Gastroesophageal sphincter (tissue), 4 donors: ENCODE measurements around the gene PDE8B. TPM values are rescaled to one million over a fixed set of nuclear protein-coding genes. Genes with fewer than 3 reads are reported as not detected.

Experiments used
- ATAC-seq: fragments of 150-250 bp; one replicate; pipeline ENCODE4 v1.9.1; 2016; ENCODE audit warnings: mild to moderate bottlenecking, moderate library complexity
- H3K27ac ChIP-seq, 4 donors: fragments of 200-600 bp; sonication (generic) in 3 of 4; 1 replicate in 3 of 4; 2 replicates in 1 of 4; pipeline ENCODE4 v1.5.1; 2016 to 2019
- H3K27me3 ChIP-seq: fragments of 200-600 bp; sonication (generic); one replicate; pipeline ENCODE4 v1.5.1; 2019
- H3K36me3 ChIP-seq, 2 donors: fragments of 200-600 bp; sonication (generic); one replicate each; pipeline ENCODE4 v1.5.1; 2019; ENCODE audit warnings: control low read depth in 1 of 2
- H3K4me1 ChIP-seq, 3 donors: fragments of 200-600 bp; sonication (generic); 1 replicate in 2 of 3; 2 replicates in 1 of 3; pipeline ENCODE4 v1.5.1; 2016 to 2019; ENCODE audit warnings: control low read depth in 2 of 3
- H3K4me3 ChIP-seq, 2 donors: fragments of 200-600 bp; sonication (generic); one replicate each; pipeline ENCODE4 v1.5.1; 2019; ENCODE audit warnings: mild to moderate bottlenecking in 1 of 2, moderate library complexity in 1 of 2
- H3K9me3 ChIP-seq, 3 donors: fragments of 200-600 bp; sonication (generic); one replicate each; pipeline ENCODE4 v1.5.1; 2017 to 2019; ENCODE audit warnings: control low read depth in 2 of 3
- CTCF ChIP-seq, 4 experiments: fragments of 200-600 bp in 2 of 4; fragments of 450-650 bp in 2 of 4; sonication (generic) in 1 of 4; IDR thresholded peaks; one replicate each; pipeline ENCODE4 v1.5.1; 2017 to 2019; ENCODE audit warnings: antibody characterized with exemption in 4 of 4, mild to moderate bottlenecking in 2 of 4, moderate library complexity in 2 of 4
- EP300 ChIP-seq: sonication (generic); formaldehyde crosslinking; IDR thresholded peaks from one replicate; pipeline ENCODE4 v1.6.1; 2017; ENCODE audit warnings: antibody characterized with exemption, mild to moderate bottlenecking
- POLR2A ChIP-seq, 2 donors: fragments of 450-650 bp; IDR thresholded peaks; one replicate each; pipeline ENCODE4 v1.6.1; 2017; ENCODE audit warnings: antibody characterized with exemption in 2 of 2, mild to moderate bottlenecking in 2 of 2, moderate library complexity in 1 of 2
- POLR2AphosphoS5 ChIP-seq: sonication (generic); formaldehyde crosslinking; IDR thresholded peaks from one replicate; pipeline ENCODE4 v1.6.1; 2017; ENCODE audit warnings: antibody characterized with exemption
- WGBS, 2 donors: methylation state at CpG; one replicate each; pipeline ENCODE4 v1.1.5; 2018; ENCODE audit warnings: low coverage in 1 of 2; 5-methylcytosine and 5-hydroxymethylcytosine counted together
- total RNA-seq, 4 donors: library from RNA; depleted of rRNA; stranded (reverse); fragments of >200 nt; gene quantifications; one replicate each; pipeline ENCODE4 v1.1.0, GENCODE V29; 2016

Gene PDE8B
- total RNA-seq, 4 donors from 2014 or later: 0.96 to 11.0 (median 2.3) TPM

GRCh38 chr5:77424921-77425320 lies 214.4 kb downstream of the PDE8B start:
- 70 to 100% methylated on average over 2 of the region's 2 CpGs for WGBS, 2 donors
- peaks cover 6 to 39% (median 7%) of the 10 kb centered on the region in 3 donors for H3K4me1 ChIP-seq
- no peak for ATAC-seq
- TF ChIP-seq CTCF (IDR thresholded peaks at IDR 0.05) (no peak), POLR2AphosphoS5 (no peak), POLR2A (IDR thresholded peaks at IDR 0.05) (no peak), EP300 (no peak)
- H3K36me3 ChIP-seq: peaks cover 0 to 20% of the 10 kb centered on the region in 2 donors
- H3K9me3 ChIP-seq: no peaks in the 10 kb centered on the region
- H3K27ac ChIP-seq: no peak overlapping the region
- H3K27me3 ChIP-seq: no peaks in the 10 kb centered on the region
- no peak overlapping the region for H3K4me3 ChIP-seq

- TF ChIP-seq POLR2A (IDR thresholded peaks at IDR 0.05) (no peak), CTCF (IDR thresholded peaks at IDR 0.05) (no peak), EP300 (no peak), POLR2AphosphoS5 (no peak)
- Histone ChIP-seq H3K36me3 (peaks cover 0 to 22% of the 10 kb centered on the region in 2 donors), H3K9me3 (no peaks in the 10 kb centered on the region), H3K4me1 (peaks cover 6 to 39% (median 7%) of the 10 kb centered on the region in 3 donors), H3K4me3 (no peak overlapping the region), H3K27ac (no peak overlapping the region), H3K27me3 (no peaks in the 10 kb centered on the region)
- WGBS, 2 donors: 71 to 86% methylated on average over 3 to 4 of the region's 5 CpGs
- ATAC-seq: peak; percentile 68
Measured at GRCh38 chr5:77425420-77425819, 214.9 kb downstream of the PDE8B start.

DNA sequence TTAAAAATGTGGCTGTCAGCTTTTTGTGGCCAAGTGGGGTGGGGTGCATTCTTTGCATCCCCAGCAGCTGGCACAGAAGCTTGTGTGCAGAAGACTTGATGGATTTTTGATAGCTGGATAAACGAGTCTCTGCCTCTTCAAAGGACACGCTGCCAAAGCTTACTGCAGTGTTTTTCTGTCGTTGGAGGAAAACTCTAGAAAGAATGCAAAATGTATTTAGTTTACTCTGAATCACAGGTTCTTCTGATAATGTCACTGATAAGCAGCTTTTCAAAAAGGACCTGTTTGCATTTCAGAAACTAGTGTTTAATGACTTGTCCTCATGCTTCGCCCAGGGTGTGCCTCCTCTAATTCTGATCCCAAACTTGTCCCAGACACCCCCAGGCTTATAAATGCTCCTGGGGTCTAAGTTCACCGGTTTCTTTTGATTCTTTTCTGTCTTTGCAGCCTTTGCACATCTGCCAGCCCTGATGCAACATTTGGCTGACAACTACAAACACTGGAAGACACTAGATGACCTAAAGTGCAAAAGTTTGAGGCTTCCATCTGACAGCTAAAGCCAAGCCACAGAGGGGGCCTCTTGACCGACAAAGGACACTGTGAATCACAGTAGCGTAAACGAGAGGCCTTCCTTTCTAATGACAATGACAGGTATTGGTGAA lies 215.6 kb downstream of the PDE8B start:
- Histone ChIP-seq H3K27ac (no peak overlapping the region), H3K4me3 (no peak overlapping the region), H3K9me3 (no peaks in the 10 kb centered on the region), H3K4me1 (peaks cover 6 to 39% (median 7%) of the 10 kb centered on the region in 3 donors), H3K36me3 (peaks cover 0 to 29% of the 10 kb centered on the region in 2 donors), H3K27me3 (no peaks in the 10 kb centered on the region)
- TF ChIP-seq CTCF (IDR thresholded peaks at IDR 0.05) (no peak), POLR2A (IDR thresholded peaks at IDR 0.05) (no peak)
- ATAC-seq: peak; percentile 17
- WGBS, 2 donors: 41 to 80% methylated on average over 1 to 8 of the region's 8 CpGs

- Histone ChIP-seq H3K9me3 (no peaks in the 10 kb centered on the region), H3K27me3 (no peaks in the 10 kb centered on the region), H3K27ac (no peak overlapping the region), H3K4me1 (peaks cover 6 to 39% (median 7%) of the 10 kb centered on the region in 3 donors), H3K36me3 (peaks cover 0 to 35% of the 10 kb centered on the region in 2 donors), H3K4me3 (no peak overlapping the region)
- no peak for ATAC-seq
- WGBS, 2 donors: 67 to 70% methylated on average over 1 to 2 of the region's 2 CpGs
- TF ChIP-seq POLR2A (IDR thresholded peaks at IDR 0.05): no peak
- no peak for TF ChIP-seq CTCF (IDR thresholded peaks at IDR 0.05)
- TF ChIP-seq EP300: no peak
- TF ChIP-seq POLR2AphosphoS5: no peak
Measured at GRCh38 chr5:77426670-77427069, 216.2 kb downstream of the PDE8B start.

GRCh38 chr5:77427998-77428397 lies 217.5 kb downstream of the PDE8B start:
- no peaks in the 10 kb centered on the region for H3K9me3 ChIP-seq
- peaks cover 6 to 39% (median 7%) of the 10 kb centered on the region in 3 donors for H3K4me1 ChIP-seq
- H3K4me3 ChIP-seq: no peak overlapping the region
- peak overlapping the region in 1 of 4 donors; percentile 37 for H3K27ac ChIP-seq
- TF ChIP-seq CTCF (IDR thresholded peaks at IDR 0.05): no peak
- TF ChIP-seq POLR2AphosphoS5: no peak
- TF ChIP-seq POLR2A (IDR thresholded peaks at IDR 0.05): no peak
- no peak for TF ChIP-seq EP300
- no peaks in the 10 kb centered on the region for H3K27me3 ChIP-seq
- no peak for ATAC-seq
- H3K36me3 ChIP-seq: peaks cover 0 to 48% of the 10 kb centered on the region in 2 donors
